Activated CD8-positive, alpha-beta memory T cell treated with anti-CD3 and anti-CD28 coated beads, Interleukin-2, amount 50 U/mL, for 24 hours (primary cell): ENCODE data around the gene LRRK1.

Experiments
- DNase-seq: peaks from one replicate; pipeline ENCODE4 v3.0.0-alpha.2; 2020; ENCODE audit errors: extremely low read depth

LRRK1 gene

GRCh38 chr15:100939791-100940190, 20.6 kb downstream of the LRRK1 start:
- DNase-seq = no peak

- DNase-seq = no peak
Observed at GRCh38 chr15:100940767-100941379, 21.7 kb downstream of the LRRK1 start.

DNA sequence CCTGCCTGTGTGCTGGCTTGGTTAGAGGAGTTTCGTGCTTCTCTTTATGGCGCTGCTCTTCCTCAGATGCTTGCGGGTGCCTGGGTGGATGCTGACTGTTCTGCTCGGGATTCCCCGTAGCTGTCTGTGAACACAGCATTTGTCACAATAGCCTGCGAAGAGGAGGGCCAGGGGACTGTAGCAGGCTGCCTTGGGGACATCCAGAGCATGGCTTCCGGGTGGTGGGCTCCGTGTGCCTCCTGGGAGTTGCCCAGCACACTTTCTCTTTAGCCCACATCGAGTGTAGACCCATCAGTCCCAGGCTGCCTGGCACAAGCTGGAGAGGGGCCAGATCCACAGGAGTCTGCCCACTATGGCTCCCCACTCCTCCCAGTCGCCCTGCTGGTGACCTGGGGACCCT, 22.4 kb downstream of the LRRK1 start:
- no peak for DNase-seq

- no peak for DNase-seq
Observed at GRCh38 chr15:100942656-100943425, 23.7 kb downstream of the LRRK1 start.

- no peak for DNase-seq
Observed at GRCh38 chr15:100944244-100944895, 25.2 kb downstream of the LRRK1 start.

GRCh38 chr15:100944986-100945385, 25.8 kb downstream of the LRRK1 start:
- DNase-seq = no peak

DNA sequence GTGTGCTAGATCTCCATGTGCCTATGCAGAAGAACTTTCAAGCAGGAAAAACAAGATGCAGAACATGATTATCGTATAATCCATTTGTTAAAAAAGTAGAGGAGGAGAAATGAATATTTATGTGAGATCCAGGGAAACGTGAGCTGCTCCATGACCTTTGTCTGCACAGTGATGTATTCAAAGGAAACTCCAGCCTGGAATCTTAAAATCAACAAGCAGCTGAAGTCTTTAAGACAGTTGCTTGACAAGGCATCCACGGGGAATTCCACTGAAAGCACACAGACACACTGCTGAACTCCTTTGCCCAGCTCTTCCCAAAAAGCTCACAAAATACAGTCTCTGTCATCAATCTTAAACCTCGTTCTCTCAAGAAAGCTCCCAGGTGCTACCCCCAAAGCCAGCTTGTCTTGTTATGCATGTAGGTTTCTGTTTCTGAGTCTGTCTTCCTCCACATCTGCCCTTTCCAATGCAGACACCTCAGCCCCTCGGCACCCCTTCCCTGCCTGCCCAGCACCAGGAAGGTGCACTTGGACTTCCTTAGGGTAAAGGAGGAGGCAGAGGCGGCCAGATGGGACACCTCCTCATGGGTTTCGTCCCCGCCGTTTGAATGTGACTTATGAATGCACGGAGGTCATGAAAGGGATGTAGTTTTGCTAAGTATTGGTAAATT, 28.7 kb downstream of the LRRK1 start:
- no peak for DNase-seq

DNA sequence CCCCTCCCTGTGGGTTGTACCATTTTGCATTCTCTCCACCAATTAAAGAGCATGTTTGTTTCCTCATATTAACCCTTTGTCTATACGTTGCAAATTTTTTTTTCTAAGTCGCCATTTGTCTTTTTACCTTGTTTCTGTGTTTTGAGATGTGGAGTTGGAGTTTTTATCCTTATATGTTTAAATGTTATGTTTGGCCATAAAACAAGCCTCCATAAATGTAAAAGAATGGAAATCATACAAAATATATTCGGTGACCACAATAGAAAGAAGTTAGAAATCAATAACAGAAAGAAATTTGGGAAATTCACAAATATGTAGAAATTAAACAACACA, 29.2 kb downstream of the LRRK1 start:
- DNase-seq = no peak

DNA sequence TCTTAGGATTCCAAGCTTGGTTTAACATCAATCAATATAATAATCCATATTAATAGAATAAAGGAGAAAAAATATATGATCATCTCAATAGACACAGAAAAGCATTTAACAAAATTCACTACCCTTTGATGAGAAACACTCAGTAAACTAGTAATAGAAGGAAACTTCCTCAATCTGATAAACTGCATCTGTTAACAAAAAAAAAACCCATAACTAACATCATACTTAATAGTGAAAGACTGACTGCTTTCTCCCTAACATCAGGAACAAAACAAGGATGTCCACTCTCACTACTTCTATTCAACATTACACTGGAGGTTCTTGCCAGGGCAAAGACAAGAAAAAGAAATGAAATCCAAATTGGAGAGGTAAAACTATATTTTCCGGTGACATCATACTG, 30.5 kb downstream of the LRRK1 start:
- no peak for DNase-seq

- no peak for DNase-seq
Observed at GRCh38 chr15:100951965-100952364, 32.8 kb downstream of the LRRK1 start.

GRCh38 chr15:100952566-100952965, 33.4 kb downstream of the LRRK1 start:
- no peak for DNase-seq

GRCh38 chr15:100958326-100959065, 39.3 kb downstream of the LRRK1 start:
- no peak for DNase-seq

DNA sequence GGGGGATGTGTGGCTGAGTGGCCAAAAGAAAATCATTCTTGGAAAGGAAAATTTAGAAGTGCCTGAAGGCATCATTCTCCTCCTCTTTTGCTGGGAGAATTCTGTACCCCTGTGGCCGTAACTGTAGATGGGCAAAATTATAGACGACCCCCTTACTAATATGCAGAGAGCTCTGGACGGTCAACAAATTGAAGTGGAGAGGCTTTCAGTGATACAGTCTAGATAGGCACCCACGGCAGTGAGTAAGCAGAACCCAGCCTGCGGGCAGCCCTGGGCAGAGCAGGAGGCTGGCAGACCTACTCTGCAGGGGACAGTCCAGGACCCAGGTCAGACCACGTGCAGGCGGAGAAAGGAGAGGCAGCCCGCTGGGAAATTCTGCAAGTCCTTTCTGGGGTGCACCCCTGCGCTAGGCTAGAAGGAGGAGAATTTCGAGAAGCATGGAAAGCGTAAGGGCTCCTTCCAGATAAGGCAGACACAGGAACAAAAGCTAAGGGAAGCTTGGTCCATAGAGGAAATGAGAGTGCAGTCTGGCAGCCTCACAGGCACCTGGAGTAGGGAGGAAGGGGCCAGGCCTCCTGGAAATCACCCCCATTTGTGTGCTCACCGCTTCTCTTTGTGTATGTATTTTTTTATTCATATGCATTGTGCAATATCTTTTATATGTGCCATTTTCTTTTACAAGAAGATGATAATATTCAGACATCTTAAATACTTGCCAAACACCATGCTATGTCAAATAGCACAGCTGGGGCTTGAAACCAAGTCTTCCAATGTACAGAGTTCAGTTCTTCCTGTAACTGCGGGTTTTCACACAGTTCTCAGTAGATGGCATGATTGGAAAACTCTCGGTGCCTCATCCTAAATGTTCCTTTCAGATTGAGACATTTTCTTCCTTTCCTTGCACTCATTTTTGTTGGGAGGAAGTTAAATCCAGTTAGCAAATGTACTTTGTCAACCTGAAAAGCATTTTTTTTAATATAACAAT, 40.2 kb downstream of the LRRK1 start:
- no peak for DNase-seq

DNA sequence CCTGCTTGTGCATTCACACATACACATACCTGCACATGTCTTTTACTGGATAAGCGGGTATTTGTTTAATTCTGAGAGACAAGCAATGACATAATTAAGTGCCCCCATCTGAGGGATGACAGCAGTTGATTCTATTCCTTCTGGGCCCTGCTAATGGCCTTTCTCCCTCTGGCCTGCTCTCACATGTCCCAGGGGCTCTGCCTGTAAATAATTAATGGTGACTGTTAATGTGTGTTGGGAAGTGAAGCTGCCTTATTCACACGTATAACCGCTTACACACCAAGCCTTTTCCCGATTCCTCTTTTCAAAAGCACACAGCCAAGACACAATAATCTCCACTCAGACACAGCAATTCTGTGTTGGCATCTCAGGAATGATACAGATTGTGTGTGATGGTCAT, 47.8 kb downstream of the LRRK1 start:
- no peak for DNase-seq

DNA sequence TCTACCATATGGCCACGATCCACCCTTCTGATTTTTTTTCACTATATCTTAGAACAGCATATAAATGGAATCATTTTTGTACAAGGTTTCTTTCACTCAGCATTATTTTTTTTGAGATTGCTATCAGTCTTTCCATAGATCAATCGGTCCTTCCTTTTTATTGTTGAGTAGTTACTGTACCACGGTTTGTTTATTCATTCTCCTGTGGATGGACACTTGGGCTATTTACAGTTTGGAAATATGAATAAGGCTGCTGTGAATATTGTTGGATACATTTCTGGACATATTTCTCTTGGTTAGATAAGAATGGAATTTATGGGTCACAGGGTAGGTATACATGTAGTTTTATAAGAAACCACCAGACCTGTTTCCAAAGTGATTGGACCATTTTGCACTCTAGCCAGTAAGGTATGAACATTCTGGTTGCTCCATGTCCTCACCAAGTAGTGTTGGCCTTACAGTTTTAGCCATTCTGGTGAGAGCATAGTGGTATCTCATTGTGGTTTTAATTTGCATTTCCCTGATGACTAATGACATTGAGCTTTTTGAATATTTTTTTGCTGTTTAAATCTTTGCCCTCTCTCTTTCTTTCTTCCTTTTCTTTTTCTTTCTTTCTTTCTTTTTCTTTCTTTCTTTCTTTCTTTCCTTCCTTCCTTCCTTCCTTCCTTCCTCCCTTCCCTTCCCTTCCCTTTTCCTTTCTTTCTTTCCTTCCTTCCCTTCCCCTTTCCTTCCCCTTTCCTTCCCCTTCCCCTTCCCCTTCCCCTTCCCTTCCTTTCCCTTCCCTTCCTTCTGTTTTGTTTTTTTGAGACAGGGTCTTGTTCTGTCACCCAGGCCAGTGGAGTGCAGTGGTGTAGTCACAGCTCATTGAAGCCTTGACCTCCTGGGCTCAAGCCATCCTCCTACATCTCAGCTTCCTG, 49.2 kb downstream of the LRRK1 start:
- no peak for DNase-seq

GRCh38 chr15:100972975-100973350, 53.8 kb downstream of the LRRK1 start:
- DNase-seq = no peak

DNA sequence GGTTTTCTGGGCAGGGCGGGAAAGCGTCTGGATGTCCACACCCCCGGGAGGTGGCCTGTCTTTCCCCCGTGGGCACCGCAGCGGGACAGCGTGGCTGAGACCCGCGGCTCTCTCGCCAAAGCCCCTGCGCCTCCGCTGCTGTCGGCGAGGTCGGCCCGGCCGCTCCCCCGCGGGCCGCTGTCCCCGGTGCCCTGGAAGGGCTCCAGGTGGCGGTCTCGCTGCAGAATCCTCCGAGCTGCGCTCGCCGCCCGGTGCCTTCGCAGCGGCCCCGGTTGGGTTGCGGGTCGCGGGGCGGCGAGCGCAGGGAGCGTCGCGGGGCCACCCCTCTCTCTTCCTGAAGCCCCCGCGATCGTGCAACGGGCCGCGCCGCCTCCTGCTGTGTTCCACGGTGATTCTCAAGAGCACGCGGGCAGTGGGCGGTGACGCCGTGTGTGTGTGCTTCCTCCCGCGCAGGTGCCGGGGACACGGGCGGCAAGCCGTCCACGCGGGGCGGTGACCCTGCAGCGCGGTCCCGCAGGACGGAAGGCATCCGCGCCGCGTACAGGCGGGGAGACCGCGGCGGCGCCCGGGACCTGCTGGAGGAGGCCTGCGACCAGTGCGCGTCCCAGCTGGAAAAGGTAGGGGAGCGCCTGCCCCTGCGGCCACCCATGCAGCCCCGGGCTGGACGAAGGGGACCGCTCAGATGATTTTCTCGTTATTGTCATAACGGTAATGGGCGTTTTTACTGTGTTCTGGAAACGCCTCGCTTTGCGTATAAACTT, 54.4 kb downstream of the LRRK1 start:
- no peak for DNase-seq

DNA sequence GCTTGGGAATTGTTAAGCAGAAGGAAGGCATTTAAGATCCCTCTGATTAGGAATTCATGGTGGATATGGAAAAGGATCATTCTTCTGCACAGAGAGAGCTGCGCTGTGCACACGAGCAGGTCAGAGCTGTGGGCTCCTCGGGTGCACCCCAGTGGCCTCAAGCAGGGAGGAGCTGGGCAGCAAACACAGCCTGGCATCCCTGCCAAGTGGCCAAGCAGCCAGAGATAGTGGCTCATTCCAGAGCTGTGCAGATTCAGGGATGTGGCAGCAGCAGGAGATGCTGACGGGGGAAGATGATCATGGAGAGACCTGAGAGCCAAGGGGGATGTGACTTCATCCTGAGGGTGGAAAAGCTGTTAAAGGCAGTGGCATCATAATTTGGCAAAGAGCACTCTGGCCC, 55.9 kb downstream of the LRRK1 start:
- DNase-seq = no peak
